HG02852 (cell line): Measurements from ENCODE around the gene NFXL1.
"Not testable (repeated sequence)": the region's sequence is repeated elsewhere in the genome, so short reads cannot be mapped to it uniquely, and the experiment has no call there.

Experiments
- ATAC-seq: cut with Tn5 transposase; IDR thresholded peaks from one replicate; pipeline ENCODE4 v1.9.1; 2021; ENCODE audit warnings: mild to moderate bottlenecking, moderate library complexity; ENCODE audit not compliant: unreplicated experiment

The NFXL1 gene

GRCh38 chr4:47914220-47914925, at the start of gene NFXL1:
TSS of gene NFXL1 (minus strand) at chr4:47914583. CDS start at chr4:47914203, 380 bp downstream.
- ATAC-seq = peak; percentile 97

GRCh38 chr4:47954677-47955076, 40.3 kb upstream of the NFXL1 start:
- no peak for ATAC-seq

- ATAC-seq = no peak
Measured at GRCh38 chr4:47954245-47954644, 39.9 kb upstream of the NFXL1 start.

- no peak for ATAC-seq
Measured at GRCh38 chr4:47945930-47946726, 31.7 kb upstream of the NFXL1 start.

GRCh38 chr4:47942081-47942819, 27.9 kb upstream of the NFXL1 start:
- ATAC-seq = no peak

GRCh38 chr4:47939456-47939855, 25.1 kb upstream of the NFXL1 start:
- ATAC-seq = no peak

- ATAC-seq = no peak
Measured at GRCh38 chr4:47936336-47936735, 22.0 kb upstream of the NFXL1 start.

GRCh38 chr4:47933840-47934239, 19.5 kb upstream of the NFXL1 start:
- ATAC-seq = peak; percentile 41

GRCh38 chr4:47930971-47931804, 16.8 kb upstream of the NFXL1 start:
- no peak for ATAC-seq

GRCh38 chr4:47929682-47930201, 15.4 kb upstream of the NFXL1 start:
- ATAC-seq = no peak

- ATAC-seq = peak; percentile 94
Measured at GRCh38 chr4:47926667-47927258, 12.4 kb upstream of the NFXL1 start.

GRCh38 chr4:47923261-47923608, 8.9 kb upstream of the NFXL1 start:
- ATAC-seq = not testable (repeated sequence)

GRCh38 chr4:47922436-47923260, 8.3 kb upstream of the NFXL1 start:
- ATAC-seq = not testable (repeated sequence)

GRCh38 chr4:47917163-47917562, 2.8 kb upstream of the NFXL1 start:
- not testable (repeated sequence) for ATAC-seq

GRCh38 chr4:47915378-47915777, 995 bp upstream of the NFXL1 start:
- ATAC-seq = no peak

- peak; percentile 19 for ATAC-seq
Measured at GRCh38 chr4:47914926-47915237, 499 bp upstream of the NFXL1 start.

- peak; percentile 30 for ATAC-seq
Measured at GRCh38 chr4:47913861-47914219, 543 bp downstream of the NFXL1 start.

GRCh38 chr4:47913330-47913729, 1.1 kb downstream of the NFXL1 start:
- no peak for ATAC-seq

GRCh38 chr4:47907089-47907646, 7.2 kb downstream of the NFXL1 start:
- no peak for ATAC-seq
